LNCAP (cell line): ENCODE results near the gene ANKRD44.

Source experiments
- TF ChIP-seq, protein P1 (sequence below): fragments of 450-650 bp; IDR thresholded peaks from 2 replicates; pipeline ENCODE4 v1.5.1; 2017; ENCODE audit warnings: mild to moderate bottlenecking

The ANKRD44 gene

DNA sequence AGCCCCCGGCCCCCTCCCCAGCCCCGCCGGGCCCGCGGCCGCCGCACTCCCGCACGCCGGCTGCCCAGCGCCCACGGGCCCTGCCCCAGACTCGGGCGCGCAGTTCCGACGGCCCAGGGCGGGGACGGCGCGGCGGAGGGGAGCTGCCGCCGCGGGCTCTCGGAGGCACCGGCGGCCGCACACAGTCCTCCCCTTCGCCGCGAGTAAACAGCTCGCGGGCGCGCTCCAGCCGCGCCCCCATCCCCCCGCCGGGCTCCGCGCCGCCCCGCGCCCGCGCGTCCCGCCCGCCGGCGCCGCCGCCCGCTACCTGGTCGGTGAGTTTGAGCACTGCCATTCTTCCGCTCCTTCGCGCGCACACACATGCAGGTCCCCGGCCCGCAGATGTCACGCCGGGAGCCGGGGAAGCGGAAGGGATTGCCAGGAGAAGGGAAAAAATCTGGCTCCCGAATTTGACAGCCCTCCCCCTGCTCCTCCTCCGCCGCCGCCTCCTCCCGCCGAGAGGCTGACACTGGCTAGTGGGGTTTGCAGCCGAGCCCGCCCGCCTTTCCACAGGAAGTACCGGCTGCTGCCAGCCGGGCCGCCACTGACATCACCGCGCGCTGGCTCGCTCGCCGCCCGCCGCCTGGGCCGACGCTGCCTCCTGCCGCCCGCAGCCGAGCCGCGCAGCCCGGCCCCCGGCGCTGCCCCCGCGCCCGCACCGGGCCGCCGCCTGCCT lies at the start of gene ANKRD44:
Gene ANKRD44, minus strand, starts transcription at position 510 of the 715 bp plus-strand sequence. Its CDS starts 176 bp downstream, at position 334.
- TF ChIP-seq, protein P1, sequence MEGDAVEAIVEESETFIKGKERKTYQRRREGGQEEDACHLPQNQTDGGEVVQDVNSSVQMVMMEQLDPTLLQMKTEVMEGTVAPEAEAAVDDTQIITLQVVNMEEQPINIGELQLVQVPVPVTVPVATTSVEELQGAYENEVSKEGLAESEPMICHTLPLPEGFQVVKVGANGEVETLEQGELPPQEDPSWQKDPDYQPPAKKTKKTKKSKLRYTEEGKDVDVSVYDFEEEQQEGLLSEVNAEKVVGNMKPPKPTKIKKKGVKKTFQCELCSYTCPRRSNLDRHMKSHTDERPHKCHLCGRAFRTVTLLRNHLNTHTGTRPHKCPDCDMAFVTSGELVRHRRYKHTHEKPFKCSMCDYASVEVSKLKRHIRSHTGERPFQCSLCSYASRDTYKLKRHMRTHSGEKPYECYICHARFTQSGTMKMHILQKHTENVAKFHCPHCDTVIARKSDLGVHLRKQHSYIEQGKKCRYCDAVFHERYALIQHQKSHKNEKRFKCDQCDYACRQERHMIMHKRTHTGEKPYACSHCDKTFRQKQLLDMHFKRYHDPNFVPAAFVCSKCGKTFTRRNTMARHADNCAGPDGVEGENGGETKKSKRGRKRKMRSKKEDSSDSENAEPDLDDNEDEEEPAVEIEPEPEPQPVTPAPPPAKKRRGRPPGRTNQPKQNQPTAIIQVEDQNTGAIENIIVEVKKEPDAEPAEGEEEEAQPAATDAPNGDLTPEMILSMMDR: peak; percentile 80

DNA sequence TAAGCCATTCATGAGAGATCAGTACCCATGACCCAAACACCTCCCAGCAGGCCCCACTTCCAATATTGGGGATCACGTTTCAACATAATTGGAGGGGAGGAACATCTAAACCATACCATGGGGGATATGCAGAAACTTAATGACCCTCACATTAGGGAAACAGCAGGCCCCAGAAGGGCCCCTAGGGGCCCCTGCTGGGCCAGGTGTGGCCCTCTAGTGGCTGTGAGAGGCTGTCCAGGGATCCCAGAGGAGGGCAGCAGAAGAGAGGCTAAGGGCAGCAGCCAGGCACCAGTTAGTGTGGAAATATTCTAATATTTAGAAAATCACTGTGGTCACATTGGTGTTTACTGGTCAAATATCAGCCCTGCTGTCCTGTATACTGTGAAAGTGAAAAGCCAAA lies 49.3 kb upstream of the ANKRD44 start:
- TF ChIP-seq, protein P1: 0 out of 2 replicates have a peak, but pooled peaks have one; percentile 17

DNA sequence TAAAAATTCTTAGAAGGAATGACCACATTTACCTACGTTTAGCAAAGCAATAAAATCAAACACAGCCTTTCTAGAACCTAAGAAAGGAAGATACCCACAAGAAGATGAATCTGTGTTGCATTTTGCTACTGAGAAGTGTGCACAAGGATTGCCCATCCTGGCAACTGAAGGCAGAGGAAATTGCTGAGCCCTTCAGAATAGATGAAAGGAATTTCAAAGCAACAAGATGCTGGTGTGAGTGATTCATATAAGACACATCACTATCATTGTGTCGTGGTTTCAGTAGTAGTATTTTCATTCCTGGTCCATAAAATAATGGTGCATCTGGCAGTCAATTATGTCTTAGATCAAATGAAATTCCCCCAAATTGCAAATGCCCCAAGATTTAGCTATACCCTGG lies 48.4 kb upstream of the ANKRD44 start:
- TF ChIP-seq, protein P1: no peak

DNA sequence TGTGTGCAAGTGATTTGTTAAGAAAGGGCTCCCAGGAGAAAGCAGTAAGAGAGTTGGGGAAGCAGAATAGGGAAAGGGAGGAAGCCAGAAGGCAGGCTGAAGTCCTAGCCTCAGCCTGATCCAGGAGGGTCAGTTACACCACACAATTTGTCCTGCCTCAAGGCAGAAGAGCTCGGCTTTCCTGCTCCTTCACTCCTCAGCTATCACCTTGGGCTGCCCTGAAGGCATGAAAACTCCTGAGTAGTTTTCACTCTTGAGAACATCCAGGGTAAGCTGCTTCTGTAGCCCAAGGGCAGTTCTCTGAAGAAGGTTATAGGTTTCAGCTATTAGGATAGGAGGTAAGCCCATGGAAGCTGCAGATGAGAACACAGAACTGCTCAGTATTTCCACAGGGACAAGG lies 47.4 kb upstream of the ANKRD44 start:
- TF ChIP-seq, protein P1: no peak

DNA sequence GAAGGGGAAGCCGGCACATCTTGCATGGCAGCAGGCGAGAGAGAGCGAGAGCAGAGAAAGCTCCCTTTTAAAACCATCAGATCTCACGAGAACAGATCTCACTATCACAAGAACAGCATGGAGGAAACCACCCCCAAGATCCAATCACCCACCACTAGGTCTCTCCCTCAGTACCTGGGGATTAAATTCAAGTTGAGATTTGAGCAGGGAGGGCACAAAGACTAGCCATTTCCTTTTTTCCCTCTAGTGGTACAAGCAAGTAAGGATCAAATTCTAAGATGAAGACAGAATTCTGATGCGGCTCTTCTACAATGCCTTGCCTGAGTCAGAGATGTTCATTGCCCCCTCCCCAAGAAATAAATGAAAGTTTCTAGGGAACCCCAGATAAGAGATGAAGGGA lies 45.6 kb upstream of the ANKRD44 start:
- TF ChIP-seq, protein P1: no peak

DNA sequence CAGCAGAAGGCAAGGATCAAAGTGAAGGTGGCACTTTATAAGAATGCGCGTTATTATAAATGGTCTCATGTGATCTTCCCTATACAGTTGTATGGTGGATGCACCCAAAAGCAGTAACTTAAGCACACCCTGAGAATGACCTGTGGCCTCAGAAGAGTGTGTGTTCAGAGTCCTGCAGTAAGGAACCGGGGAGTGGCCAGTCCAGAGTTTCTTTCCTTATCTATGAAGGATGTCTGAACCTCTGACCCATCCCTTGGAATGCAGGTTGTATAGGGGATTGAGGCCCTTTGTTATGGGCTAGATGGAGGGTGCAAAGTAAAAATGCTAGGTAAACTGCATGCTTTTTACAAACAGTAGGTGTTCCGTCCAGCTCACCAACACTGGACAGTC lies 43.6 kb upstream of the ANKRD44 start:
- TF ChIP-seq, protein P1: no peak

DNA sequence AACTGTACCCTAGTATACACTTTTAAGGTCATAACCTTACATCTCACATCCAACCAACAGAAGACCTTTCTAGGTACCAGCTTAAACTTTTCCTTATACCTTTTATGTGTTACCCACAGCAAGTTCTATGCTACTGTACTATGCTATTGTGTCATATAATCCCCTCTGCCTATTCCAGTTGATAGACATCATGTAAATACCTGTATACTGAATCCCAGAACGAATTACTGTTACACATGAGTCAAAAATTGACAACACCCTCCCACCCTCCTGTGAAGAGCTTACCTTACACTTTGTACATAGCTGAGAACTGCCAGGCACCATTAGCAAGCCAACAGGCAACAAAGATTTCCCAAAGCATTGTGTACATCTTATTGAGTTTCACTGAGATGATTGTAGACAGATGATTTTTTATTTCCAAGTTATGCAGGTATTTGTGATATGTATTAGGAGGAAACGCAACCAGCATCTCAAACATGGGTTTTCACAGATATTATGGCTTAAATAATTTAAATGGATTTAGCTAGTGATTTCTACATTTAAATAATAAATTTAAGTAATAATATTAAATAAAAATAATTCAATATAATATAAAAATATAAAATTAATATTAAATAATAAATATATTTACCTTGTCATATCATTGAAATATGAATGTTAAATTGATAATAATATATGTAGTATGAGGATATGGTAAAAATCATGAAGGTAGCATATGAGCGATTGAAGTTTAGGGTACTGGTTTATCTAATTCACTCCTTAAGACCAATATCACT lies 43.0 kb upstream of the ANKRD44 start:
- TF ChIP-seq, protein P1: no peak
